Panc1 (cell line): ENCODE data around the gene LYRM9.

ENCODE experiments used
- CTCF ChIP-seq: fragments of 450-650 bp; IDR thresholded peaks from 2 replicates; pipeline ENCODE4 v1.5.1; 2017; ENCODE audit warnings: mild to moderate bottlenecking
- SIN3A ChIP-seq: IDR thresholded peaks from 2 replicates; pipeline ENCODE4 v1.6.1; 2012; ENCODE audit warnings: low read depth, mild to moderate bottlenecking, low read length, moderate library complexity, borderline replicate concordance; ENCODE audit not compliant: insufficient read depth

GRCh38 chr17:27898096-27898495 lies 4.9 kb upstream of the LYRM9 start:
- no peak for TF ChIP-seq CTCF
- no peak for TF ChIP-seq SIN3A
